Measurements from ENCODE around the gene TBXA2R.
A peak's percentile ranks its signal among the peaks of the same experiment; 100 is the strongest.

Gene TBXA2R

DNA sequence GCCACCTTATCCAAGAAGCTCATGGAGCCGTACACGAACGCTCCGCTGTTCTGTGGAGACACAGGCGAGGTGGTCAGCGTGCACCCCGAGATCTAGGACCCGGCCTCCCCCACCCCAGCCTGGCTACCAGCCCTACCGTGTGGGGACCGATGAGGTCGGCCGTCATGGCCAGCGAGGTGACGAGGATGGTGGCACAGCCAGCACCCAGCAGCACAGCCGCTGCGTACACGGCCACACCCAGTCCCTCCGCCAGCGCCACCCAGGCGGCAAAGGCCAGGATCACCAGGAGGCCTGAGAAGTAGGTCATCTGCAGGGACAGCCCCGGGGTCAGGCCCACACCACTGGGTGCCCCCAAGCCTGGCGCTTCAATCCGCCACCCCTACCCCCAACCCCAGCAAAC is 60.6 kb downstream of the TBXA2R start:
- H3K4me3 Mint-ChIP-seq = no peak overlapping the region
- no peak overlapping the region for H3K27ac Mint-ChIP-seq
- no peaks in the 10 kb centered on the region for H3K4me1 Mint-ChIP-seq
- H3K36me3 Mint-ChIP-seq (ENCODE audit: low read depth) = peaks cover 5% of the 10 kb centered on the region
- H3K9me3 Mint-ChIP-seq = no peaks in the 10 kb centered on the region
- H3K27me3 Mint-ChIP-seq (ENCODE audit: low read depth) = no peaks in the 10 kb centered on the region
- TF ChIP-seq, protein P1, sequence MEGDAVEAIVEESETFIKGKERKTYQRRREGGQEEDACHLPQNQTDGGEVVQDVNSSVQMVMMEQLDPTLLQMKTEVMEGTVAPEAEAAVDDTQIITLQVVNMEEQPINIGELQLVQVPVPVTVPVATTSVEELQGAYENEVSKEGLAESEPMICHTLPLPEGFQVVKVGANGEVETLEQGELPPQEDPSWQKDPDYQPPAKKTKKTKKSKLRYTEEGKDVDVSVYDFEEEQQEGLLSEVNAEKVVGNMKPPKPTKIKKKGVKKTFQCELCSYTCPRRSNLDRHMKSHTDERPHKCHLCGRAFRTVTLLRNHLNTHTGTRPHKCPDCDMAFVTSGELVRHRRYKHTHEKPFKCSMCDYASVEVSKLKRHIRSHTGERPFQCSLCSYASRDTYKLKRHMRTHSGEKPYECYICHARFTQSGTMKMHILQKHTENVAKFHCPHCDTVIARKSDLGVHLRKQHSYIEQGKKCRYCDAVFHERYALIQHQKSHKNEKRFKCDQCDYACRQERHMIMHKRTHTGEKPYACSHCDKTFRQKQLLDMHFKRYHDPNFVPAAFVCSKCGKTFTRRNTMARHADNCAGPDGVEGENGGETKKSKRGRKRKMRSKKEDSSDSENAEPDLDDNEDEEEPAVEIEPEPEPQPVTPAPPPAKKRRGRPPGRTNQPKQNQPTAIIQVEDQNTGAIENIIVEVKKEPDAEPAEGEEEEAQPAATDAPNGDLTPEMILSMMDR (IDR thresholded peaks at IDR 0.05; ENCODE audit: unreplicated experiment in 3 of 3) = no peak

DNA sequence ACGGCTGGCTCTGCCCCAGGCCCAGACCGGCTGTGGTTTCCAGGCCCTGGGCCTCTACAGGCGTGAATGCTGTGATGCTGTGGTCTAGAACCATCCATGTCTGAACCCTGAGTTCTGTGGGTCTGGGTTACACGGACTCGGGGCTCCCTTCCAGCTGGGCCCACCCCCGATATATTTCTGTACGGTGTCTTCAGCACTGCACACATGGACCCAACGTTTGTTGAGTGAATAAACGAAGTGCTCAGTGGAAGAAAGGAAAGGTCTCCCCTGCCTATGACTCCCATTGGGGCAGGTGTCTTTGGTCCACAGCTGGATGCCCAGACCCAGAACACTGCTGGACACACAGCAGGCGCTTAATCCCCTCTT is 61.0 kb downstream of the TBXA2R start:
- TF ChIP-seq, protein P1 (IDR thresholded peaks at IDR 0.05; ENCODE audit: unreplicated experiment in 3 of 3) = no peak
- Mint-ChIP-seq H3K4me3 (no peak overlapping the region), H3K4me1 (no peaks in the 10 kb centered on the region), H3K9me3 (no peaks in the 10 kb centered on the region), H3K27ac (no peak overlapping the region), H3K27me3 (ENCODE audit: low read depth) (no peaks in the 10 kb centered on the region), H3K36me3 (ENCODE audit: low read depth) (peaks cover 5% of the 10 kb centered on the region)

DNA sequence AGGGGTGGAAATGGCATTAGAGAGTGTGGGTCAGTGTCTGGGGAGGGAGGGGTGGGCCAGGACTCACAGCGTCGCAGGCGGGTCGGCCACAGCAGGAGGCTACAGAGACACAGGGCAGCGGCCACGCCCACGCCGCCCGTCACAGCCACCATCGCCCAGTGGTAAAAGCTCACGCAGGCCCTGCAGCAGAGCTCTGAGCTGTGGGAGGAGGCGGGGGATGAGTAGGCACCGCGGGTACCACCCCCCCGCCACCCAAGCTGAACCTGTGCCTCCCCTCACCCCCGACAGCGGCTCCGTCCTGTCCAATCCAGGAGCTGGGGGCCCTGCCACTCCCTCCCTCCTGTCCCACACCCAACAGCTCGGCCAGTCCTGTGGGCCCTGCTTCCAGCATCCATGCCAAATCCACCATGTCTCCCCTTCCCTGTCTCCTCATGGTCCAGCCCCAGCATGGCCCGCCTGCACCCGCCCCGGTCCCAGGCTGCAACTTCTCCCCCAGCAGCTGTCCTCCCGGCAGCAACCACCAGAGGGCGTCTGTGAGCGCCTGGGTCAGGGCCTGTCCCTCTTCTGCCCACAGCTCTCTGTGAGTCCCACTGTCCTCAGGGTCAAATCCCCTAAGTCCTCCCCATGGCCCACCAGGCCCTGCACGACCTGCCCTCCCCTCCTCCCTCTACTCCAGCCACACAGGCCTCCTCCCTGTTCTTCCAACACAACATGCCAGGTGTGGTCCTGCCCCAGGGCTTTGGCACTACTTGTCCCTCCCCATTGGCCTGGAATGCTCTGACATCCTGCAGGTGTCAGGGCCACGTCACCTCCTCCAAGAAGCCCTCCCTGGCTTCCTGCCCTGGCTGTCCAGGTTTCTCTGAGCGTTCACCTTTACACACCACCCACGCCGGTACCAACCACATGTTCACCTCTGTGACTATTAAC is 61.7 kb downstream of the TBXA2R start:
- Mint-ChIP-seq H3K4me1 (no peaks in the 10 kb centered on the region), H3K27ac (no peak overlapping the region), H3K36me3 (ENCODE audit: low read depth) (peaks cover 5% of the 10 kb centered on the region), H3K27me3 (ENCODE audit: low read depth) (no peaks in the 10 kb centered on the region), H3K9me3 (no peaks in the 10 kb centered on the region), H3K4me3 (no peak overlapping the region)
- TF ChIP-seq, protein P1 (IDR thresholded peaks at IDR 0.05; ENCODE audit: unreplicated experiment in 3 of 3) = peak; percentile 81 to 88 (median 87)

All from nephron (organoid).